Fibroblast of villous mesenchyme (primary cell): ENCODE data around the gene AKT3. TPM values are rescaled to one million over a fixed set of nuclear protein-coding genes. Genes with fewer than 3 reads are reported as not detected.
A peak's percentile ranks its signal among the peaks of the same experiment; 100 is the strongest.

ENCODE experiments used
- DNase-seq: peaks from one replicate; pipeline ENCODE4 v3.0.0-alpha.2; 2010; ENCODE audit warnings: low read depth
- H3K4me3 ChIP-seq: 2 replicates; pipeline ENCODE4 v1.5.1; 2011; ENCODE audit warnings: low read depth, mild to moderate bottlenecking, low read length
- total RNA-seq: library from RNA; depleted of rRNA; stranded (reverse); fragments of >200 nt; gene quantifications from 2 replicates; pipeline ENCODE4 v1.2.3, GENCODE V29; 2012
- TF ChIP-seq, protein P1 (sequence below): IDR thresholded peaks from 2 replicates; pipeline ENCODE4 v1.5.1; 2012; ENCODE audit warnings: low read depth, mild to moderate bottlenecking, low read length; ENCODE audit not compliant: insufficient read depth

Gene AKT3
- total RNA-seq, 1 donor: 38.0 TPM

DNA sequence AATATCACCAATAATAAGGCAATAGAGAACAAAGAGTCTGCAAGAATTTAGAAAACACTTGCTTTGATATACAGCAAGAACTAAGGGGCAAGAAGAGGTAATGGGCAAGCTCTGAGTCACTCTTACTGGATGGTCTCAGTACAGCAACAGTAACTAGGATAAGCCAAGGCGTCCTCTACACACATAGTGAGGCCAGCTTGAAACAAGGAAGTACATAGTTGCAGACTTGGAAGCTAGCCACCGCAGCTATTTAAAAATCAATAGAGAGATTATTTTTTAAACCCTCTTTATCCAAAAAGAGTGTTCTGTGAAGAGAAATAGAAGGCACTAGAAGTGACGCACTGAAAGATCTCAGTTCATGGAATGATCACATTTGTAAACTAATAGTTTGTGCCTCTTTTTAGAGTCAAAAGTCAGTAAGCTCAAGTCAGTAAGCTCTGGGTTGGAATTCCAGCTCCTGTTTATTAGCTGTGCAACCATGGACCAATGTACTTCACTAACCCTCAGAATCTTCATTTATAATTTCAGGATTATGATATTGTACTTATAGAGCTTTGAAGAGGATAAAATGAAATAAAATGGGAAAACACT, 118.6 kb downstream of the AKT3 start:
- peak; percentile 58 for DNase-seq
- TF ChIP-seq, protein P1, sequence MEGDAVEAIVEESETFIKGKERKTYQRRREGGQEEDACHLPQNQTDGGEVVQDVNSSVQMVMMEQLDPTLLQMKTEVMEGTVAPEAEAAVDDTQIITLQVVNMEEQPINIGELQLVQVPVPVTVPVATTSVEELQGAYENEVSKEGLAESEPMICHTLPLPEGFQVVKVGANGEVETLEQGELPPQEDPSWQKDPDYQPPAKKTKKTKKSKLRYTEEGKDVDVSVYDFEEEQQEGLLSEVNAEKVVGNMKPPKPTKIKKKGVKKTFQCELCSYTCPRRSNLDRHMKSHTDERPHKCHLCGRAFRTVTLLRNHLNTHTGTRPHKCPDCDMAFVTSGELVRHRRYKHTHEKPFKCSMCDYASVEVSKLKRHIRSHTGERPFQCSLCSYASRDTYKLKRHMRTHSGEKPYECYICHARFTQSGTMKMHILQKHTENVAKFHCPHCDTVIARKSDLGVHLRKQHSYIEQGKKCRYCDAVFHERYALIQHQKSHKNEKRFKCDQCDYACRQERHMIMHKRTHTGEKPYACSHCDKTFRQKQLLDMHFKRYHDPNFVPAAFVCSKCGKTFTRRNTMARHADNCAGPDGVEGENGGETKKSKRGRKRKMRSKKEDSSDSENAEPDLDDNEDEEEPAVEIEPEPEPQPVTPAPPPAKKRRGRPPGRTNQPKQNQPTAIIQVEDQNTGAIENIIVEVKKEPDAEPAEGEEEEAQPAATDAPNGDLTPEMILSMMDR: no peak
- H3K4me3 ChIP-seq: no peak overlapping the region

DNA sequence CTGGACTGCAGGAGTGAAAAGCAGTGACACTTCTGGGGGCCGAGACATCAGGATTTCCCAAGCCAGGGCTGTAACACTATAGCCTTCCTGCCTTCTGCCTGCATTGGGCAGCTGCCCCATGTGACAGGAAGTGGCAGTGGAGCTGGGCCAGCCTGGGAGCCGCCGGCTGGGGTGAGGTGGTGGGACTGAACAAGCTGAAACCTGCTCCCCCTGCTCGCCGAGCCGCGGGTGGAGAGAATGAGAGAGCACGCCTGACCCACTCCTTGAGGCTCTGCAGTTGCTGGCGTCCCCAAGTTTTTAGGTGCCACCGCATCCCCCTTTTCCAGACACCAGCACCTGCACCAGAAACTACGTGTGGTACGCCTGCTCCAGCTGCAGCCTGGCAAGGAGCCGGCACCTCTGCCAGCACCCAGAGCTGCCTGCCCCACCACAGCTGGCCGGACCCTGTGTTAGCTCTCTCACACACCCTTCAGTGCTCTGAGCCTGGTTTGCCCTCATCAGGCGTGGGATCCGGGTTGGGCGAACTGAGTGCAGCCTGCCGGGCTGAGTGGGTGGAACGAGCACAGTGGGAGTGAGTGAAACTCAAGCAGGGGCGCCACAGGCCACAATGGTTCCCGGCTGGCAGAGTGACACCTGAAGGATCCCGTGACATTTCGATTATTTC, 119.4 kb downstream of the AKT3 start:
- no peak for DNase-seq
- TF ChIP-seq, protein P1: no peak
- no peak overlapping the region for H3K4me3 ChIP-seq

DNA sequence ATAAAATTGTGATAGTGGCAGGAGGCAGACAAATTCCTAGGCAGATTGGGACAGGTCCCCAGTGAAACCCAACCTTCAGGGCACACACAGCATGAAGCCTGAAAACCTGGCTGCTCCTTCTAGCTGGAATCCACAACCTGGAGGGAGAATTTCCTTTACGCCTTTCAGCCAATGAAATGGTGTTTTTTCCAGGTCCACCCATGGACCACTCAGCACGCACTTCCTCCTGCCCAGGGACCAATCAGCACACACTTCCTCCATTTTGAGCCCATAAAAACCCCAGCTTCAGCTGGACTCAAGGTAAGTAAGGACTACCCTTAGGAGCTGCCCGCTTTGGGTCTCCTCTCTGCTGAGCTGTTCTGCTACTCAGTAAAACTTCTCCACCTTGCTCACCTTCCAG, 120.1 kb downstream of the AKT3 start:
- TF ChIP-seq, protein P1: no peak
- DNase-seq: no peak
- no peak overlapping the region for H3K4me3 ChIP-seq

DNA sequence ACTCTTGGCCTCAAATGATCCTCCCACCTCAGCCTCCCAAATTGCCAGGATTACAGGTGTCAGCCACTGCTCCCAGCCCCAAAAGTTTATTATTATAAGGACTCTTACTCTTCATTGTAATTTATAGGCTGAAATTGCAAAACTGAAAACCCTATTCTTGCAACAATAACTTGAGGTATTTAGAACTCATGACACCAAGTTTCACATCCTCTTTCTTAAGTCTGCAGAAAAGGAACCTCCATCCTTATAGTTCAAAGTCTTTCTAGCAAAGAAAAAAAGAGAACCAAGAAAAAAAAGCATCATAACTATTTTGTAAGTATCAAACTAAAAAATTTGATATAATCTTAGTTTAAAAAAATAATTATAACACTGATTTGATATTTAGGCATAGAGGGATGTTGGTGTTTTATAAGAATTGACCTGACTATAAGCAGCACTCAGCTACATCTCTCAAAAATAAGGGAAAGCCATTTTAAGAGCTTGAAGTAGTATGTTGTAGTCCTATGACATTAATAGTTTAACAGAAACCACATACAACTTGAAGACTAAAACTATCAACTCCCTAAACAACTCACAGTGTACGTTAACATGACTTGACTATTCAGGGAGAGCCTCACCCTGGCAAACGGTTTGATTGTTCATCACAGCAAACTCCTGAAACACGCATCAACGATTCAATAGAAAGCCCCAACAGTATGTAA, 122.4 kb downstream of the AKT3 start:
- H3K4me3 ChIP-seq: no peak overlapping the region
- DNase-seq: no peak
- TF ChIP-seq, protein P1: no peak

DNA sequence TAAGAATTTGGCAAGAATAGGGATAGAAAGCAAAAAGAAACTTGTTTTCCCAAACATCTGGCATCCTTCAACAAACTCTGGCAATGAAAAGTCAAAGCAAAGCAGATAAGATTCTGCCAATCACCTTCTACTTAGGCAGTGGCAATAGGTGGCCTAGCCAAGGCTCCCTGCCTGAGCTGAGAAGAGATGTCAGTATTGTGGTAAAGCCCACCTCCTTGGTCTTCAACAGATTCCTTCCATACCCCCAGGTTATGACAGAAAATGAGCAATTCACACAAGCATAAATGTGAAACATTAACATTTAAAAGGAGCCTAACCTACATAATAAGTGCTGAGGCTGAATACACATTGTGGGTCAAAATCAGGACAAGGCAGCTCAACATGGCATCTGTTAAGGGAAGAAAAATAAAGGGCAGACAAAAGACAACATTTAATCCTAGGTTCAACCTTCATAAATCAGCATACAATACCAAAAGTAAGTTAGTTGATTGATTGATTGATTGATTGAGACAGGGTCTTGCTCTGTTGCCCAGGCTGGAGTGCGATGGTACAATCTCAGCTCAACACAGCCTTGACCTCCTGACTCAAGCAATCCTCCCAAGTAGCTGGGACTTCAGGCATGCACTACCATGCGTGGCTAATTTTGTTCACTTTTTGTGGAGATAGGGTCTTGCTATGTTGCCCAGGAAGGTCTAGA, 123.1 kb downstream of the AKT3 start:
- TF ChIP-seq, protein P1: no peak
- DNase-seq: no peak
- no peak overlapping the region for H3K4me3 ChIP-seq

DNA sequence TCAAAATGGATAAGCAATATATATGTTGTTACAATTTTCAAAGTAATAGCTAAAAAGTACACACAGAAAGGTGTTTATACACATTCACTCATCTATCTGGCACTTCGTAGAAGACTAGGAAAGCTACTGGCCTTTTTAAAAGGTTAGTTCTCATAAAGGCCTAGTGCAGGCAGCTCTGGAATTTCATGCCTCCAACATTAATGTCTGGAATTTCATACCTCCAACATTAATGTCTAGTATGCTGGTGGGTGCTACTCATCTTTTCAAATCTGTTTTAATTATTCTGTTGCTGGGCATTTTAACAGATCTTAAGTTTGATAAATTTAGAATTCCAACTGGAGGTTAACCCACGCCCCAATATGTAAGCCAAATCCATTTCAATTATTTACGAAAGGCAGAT, 124.2 kb downstream of the AKT3 start:
- DNase-seq: no peak
- H3K4me3 ChIP-seq: no peak overlapping the region
- TF ChIP-seq, protein P1: no peak
